HepG2 (cell line): ENCODE data around the gene GUCY2D. TPM values are rescaled to one million over a fixed set of nuclear protein-coding genes. Genes with fewer than 3 reads are reported as not detected.

Experiments used
- ATAC-seq: fragments of 200-7000 bp; cut with Tn5 transposase; 3 replicates; pipeline ENCODE4 v1.9.1; 2020; ENCODE audit warnings: mild to moderate bottlenecking, moderate library complexity
- BruUV-seq: library from RNA; stranded (reverse); fragments of 400-500 nt; replicated peaks from 2 replicates; lab custom pipeline; 2021; lab: Mats Ljungman, UMichigan
- CTCF ChIA-PET: fragments of 300-600 bp; formaldehyde crosslinking; extraction: SDS; loops from one replicate; lab custom pipeline; 2021; ENCODE audit warnings: low total read pairs, inconsistent platforms, low intra/inter-chr PET ratio; lab: Yijun Ruan, JAX
- POLR2A ChIA-PET: fragments of 350-600 bp; sonication (Branson Sonifier 250); formaldehyde crosslinking; loops from one replicate; lab custom pipeline; 2020; ENCODE audit warnings: antibody characterized with exemption, inconsistent platforms; lab: Yijun Ruan, JAX
- DNase-seq: peaks from one replicate; pipeline ENCODE4 v3.0.0-alpha.2; 2015; ENCODE audit warnings: low spot score
- FAIRE-seq: peaks from 3 replicates; lab custom pipeline; 2011; peaks lifted over from hg19 to GRCh38; lab: Jason Lieb, UNC
- H2AFZ ChIP-seq: one replicate; pipeline ENCODE4 v1.6.1; 2011; ENCODE audit warnings: low read length, inconsistent platforms
- H3K27ac ChIP-seq: fragments of 300-600 bp; 3 replicates; pipeline ENCODE4 v1.8.0; 2011; ENCODE audit warnings: mixed run types, mild to moderate bottlenecking, mixed read lengths, low read length, inconsistent platforms; ENCODE audit not compliant: insufficient read depth; ENCODE audit errors: extremely low read length
- H3K27me3 ChIP-seq, 2 experiments: fragments of 200-600 bp in 1 of 2; 2 replicates in 1 of 2; 3 replicates in 1 of 2; pipeline versions ENCODE4 v1.6.0 to v1.8.0; 2011; ENCODE audit warnings: low read length in 2 of 2, mild to moderate bottlenecking in 2 of 2, moderate library complexity in 2 of 2, inconsistent platforms in 1 of 2; ENCODE audit not compliant: insufficient read depth in 2 of 2, control insufficient read depth in 1 of 2
- H3K36me3 ChIP-seq, 2 experiments: fragments of 200-600 bp in 1 of 2; replicated peaks in 1 of 2; 2 replicates in 1 of 2; 3 replicates in 1 of 2; pipeline versions ENCODE4 v1.5.1 to v1.8.0; 2011; ENCODE audit warnings: low read length in 2 of 2, inconsistent platforms in 1 of 2; ENCODE audit not compliant: insufficient read depth in 2 of 2, control insufficient read depth in 1 of 2
- H3K4me1 ChIP-seq: 2 replicates; pipeline ENCODE4 v1.5.1; 2012; ENCODE audit warnings: low read length, inconsistent platforms; ENCODE audit not compliant: insufficient read depth
- H3K4me2 ChIP-seq: 2 replicates; pipeline ENCODE4 v1.6.0; 2011; ENCODE audit warnings: low read depth, low read length, inconsistent platforms
- H3K4me3 ChIP-seq, 3 experiments: fragments of 200-600 bp in 1 of 3; sonication (generic), shearing (Covaris generic) in 1 of 3; replicated peaks in 1 of 3; 2 replicates each; pipeline ENCODE4 v1.5.1; 2011 to 2016; ENCODE audit warnings: low read length in 3 of 3, inconsistent platforms in 2 of 3, low read depth in 2 of 3, mild to moderate bottlenecking in 2 of 3, control low read depth in 1 of 3, mixed read lengths in 1 of 3; ENCODE audit not compliant: insufficient read depth in 1 of 3
- H3K79me2 ChIP-seq: one replicate; pipeline ENCODE4 v1.6.1; 2011; ENCODE audit warnings: low read length, inconsistent platforms; ENCODE audit not compliant: insufficient read depth
- H3K9ac ChIP-seq: 2 replicates; pipeline ENCODE4 v1.6.0; 2011; ENCODE audit warnings: mild to moderate bottlenecking, low read depth, low read length, inconsistent platforms; ENCODE audit not compliant: insufficient read depth
- H3K9me3 ChIP-seq: 2 replicates; pipeline ENCODE4 v1.5.1; 2012; ENCODE audit warnings: mild to moderate bottlenecking, low read length
- H4K20me1 ChIP-seq: 2 replicates; pipeline ENCODE4 v1.6.0; 2011; ENCODE audit warnings: inconsistent platforms, mild to moderate bottlenecking, low read length, moderate library complexity; ENCODE audit not compliant: insufficient read depth
- ATF1 ChIP-seq: IDR thresholded peaks from 2 replicates; pipeline ENCODE4 v1.6.1; 2016; ENCODE audit warnings: mild to moderate bottlenecking, control low read depth
- CEBPG ChIP-seq: IDR thresholded peaks from 2 replicates; pipeline ENCODE4 v1.6.1; 2016
- GFI1 ChIP-seq: sonication (generic); formaldehyde crosslinking; IDR thresholded peaks from 2 replicates; pipeline ENCODE4 v1.5.0; 2020; ENCODE audit warnings: missing genetic modification reagents, mild to moderate bottlenecking, borderline replicate concordance
- GLMP ChIP-seq: sonication (generic); formaldehyde crosslinking; IDR thresholded peaks from 2 replicates; pipeline ENCODE4 v1.9.0; 2021; ENCODE audit warnings: missing genetic modification reagents, mild to moderate bottlenecking, borderline replicate concordance
- HMGXB4 ChIP-seq, 2 experiments: sonication (generic) in 1 of 2; formaldehyde crosslinking in 1 of 2; IDR thresholded peaks; 2 replicates each; pipeline versions ENCODE4 v1.4.0 to v1.6.1; 2018 to 2020; ENCODE audit warnings: missing genetic modification reagents in 2 of 2, borderline replicate concordance in 1 of 2, low read depth in 1 of 2, mild to moderate bottlenecking in 1 of 2, missing biosample characterization in 1 of 2
- HNRNPH1 ChIP-seq: fragments of 200-400 bp; formaldehyde crosslinking; optimal IDR thresholded peaks from 2 replicates; pipeline ENCODE3; 2017; ENCODE audit warnings: mild to moderate bottlenecking, low read depth, low read length
- RAD21 ChIP-seq: fragments of 450-650 bp; formaldehyde crosslinking; IDR thresholded peaks from 2 replicates; pipeline ENCODE4 v1.5.0; 2020; ENCODE audit warnings: mild to moderate bottlenecking
- SRSF1 ChIP-seq: fragments of 200-400 bp; formaldehyde crosslinking; optimal IDR thresholded peaks from 2 replicates; pipeline ENCODE3; 2017; ENCODE audit warnings: mild to moderate bottlenecking, low read depth, low read length, moderate library complexity
- ZNF282 ChIP-seq: fragments of 450-650 bp; IDR thresholded peaks from 2 replicates; pipeline ENCODE4 v1.6.1; 2018; ENCODE audit not compliant: partially characterized antibody
- ZNF556 ChIP-seq: sonication (generic); formaldehyde crosslinking; IDR thresholded peaks from 2 replicates; pipeline ENCODE4 v1.4.0; 2020; ENCODE audit warnings: mild to moderate bottlenecking, missing genetic modification reagents, borderline replicate concordance
- ZNF570 ChIP-seq: sonication (generic); formaldehyde crosslinking; IDR thresholded peaks from 2 replicates; pipeline ENCODE4 v1.4.0; 2020; ENCODE audit warnings: mild to moderate bottlenecking, missing genetic modification reagents, borderline replicate concordance
- WGBS: methylation state at CpG from one replicate; pipeline ENCODE4 v1.1.6; 2017; ENCODE audit warnings: low lambda C conversion rate; 5-methylcytosine and 5-hydroxymethylcytosine counted together
- in situ Hi-C: cut with HindIII; loops from 2 replicates; pipeline ENCODE4 v1.10.0; 2017; ENCODE audit warnings: low pct_unique_long_range_greater_than_20kb; ENCODE audit not compliant: extremely low pct_ligation_motif_present
- intact Hi-C: fragments of 100-400 bp; cut with micrococcal nuclease; formaldehyde crosslinking; loops from one replicate; pipeline ENCODE4 v1.10.0; 2022; ENCODE audit not compliant: unreplicated experiment
- polyA plus RNA-seq, 8 experiments: library from polyadenylated mRNA; depleted of rRNA in 3 of 8; stranded (reverse) in 7 of 8; unstranded in 1 of 8; fragments of >200 nt; fragmentation: Illumina TruSeq in 4 of 8; extraction: Trizol in 4 of 8; gene quantifications; 2 replicates each; pipeline versions ENCODE4 v1.2.1 to v1.2.3, GENCODE V29; 2011 to 2016; ENCODE audit warnings: low read depth in 4 of 8, missing spikeins in 1 of 8, mixed read lengths in 1 of 8; ENCODE audit not compliant: insufficient read depth in 1 of 8
- total RNA-seq, 5 experiments: library from RNA; depleted of rRNA; stranded (reverse); fragments of >200 nt; fragmentation: Illumina TruSeq; extraction: Trizol; gene quantifications; 2 replicates each; pipeline ENCODE4 v1.2.3, GENCODE V29; 2016; ENCODE audit warnings: low read depth in 1 of 5

The GUCY2D gene
- total and polyA plus RNA-seq, 2 of the 13 experiments (the other 11 are each of a cell fraction or from before 2014, with no cell fraction given), result not detected

GRCh38 chr17:8039611-8040168 is 37.3 kb downstream of the GUCY2D start (continued):
- TF ChIP-seq HMGXB4 (CRISPR knock-in tag; IDR thresholded peaks at IDR 0.05; ENCODE audit: borderline replicate concordance in 1 of 2, low read depth in 1 of 2) (no peak), ZNF570 (CRISPR knock-in tag) (no peak), ZNF282 (no peak), SRSF1 (no peak), ZNF556 (no peak), HNRNPH1 (no peak), GFI1 (no peak)
- TF ChIP-seq, all 625 proteins: peak for 0

- ATAC-seq, result peak; percentile 51
- intact Hi-C loops, result loop anchor here (5.0 kb wide), 2 partner anchors 129 to 199 kb away; no protein-coding TSS in a partner anchor
- TF ChIP-seq ATF1 (CRISPR knock-in tag), result no peak
- peak; percentile 67; the same call in 1 of the 2 replicates for TF ChIP-seq RAD21 (CRISPR knock-in tag)
- TF ChIP-seq GLMP (CRISPR knock-in tag), result no peak
- 0 out of 2 replicates have a peak, but pooled peaks have one; percentile 11 for TF ChIP-seq CEBPG (CRISPR knock-in tag)
These were observed 39.0 kb downstream of the GUCY2D start for GRCh38 chr17:8041249-8041928.

More at GRCh38 chr17:8041249-8041928, 39.0 kb downstream of the GUCY2D start:
- no peaks in the 10 kb centered on the region for H3K36me3 ChIP-seq
- H3K27me3 ChIP-seq, result peaks cover 4 to 53% of the 10 kb centered on the region in 2 experiments; a peak in 3 of 5 replicates
- no peaks in the 10 kb centered on the region for H3K9me3 ChIP-seq
- DNase-seq (peak; percentile 49), FAIRE-seq (peak; percentile 74)
- H3K4me2 ChIP-seq, result no peak overlapping the region
- ChIA-PET CTCF (interaction anchor here (0.7 to 1.8 kb wide), 7 partner anchors 15 to 178 kb away, joined by 3 to 16 read pairs (median 3); no protein-coding TSS in a partner anchor), POLR2A (interaction anchor here (1.1 kb wide), 1 partner anchor 15 kb away, joined by 4 read pairs; no protein-coding TSS in a partner anchor)
- no TSS peak for BruUV-seq
- 36% methylated on average over 8 of the region's 8 CpGs for WGBS
- H3K9ac ChIP-seq, result no peak overlapping the region
- H4K20me1 ChIP-seq, result no peaks in the 10 kb centered on the region; the same call in 1 of the 2 replicates
- H3K79me2 ChIP-seq, result no peaks in the 10 kb centered on the region
- H3K4me3 ChIP-seq, result no peak overlapping the region
- H3K27ac ChIP-seq, result no peak overlapping the region
- H3K4me1 ChIP-seq, result peaks cover 16% of the 10 kb centered on the region; the same call in 1 of the 2 replicates
- no peak overlapping the region for H2AFZ ChIP-seq
- in situ Hi-C loops, result loop anchor here (5.0 kb wide), 1 partner anchor 129 kb away; no protein-coding TSS in a partner anchor
